Inferior parietal cortex (tissue), 1 donor: ENCODE results near the gene KLHL5.

Source experiments
- DNase-seq: peaks from one replicate; pipeline ENCODE4 v3.0.0-alpha.2; 2016; ENCODE audit errors: extremely low spot score

Gene KLHL5

DNA sequence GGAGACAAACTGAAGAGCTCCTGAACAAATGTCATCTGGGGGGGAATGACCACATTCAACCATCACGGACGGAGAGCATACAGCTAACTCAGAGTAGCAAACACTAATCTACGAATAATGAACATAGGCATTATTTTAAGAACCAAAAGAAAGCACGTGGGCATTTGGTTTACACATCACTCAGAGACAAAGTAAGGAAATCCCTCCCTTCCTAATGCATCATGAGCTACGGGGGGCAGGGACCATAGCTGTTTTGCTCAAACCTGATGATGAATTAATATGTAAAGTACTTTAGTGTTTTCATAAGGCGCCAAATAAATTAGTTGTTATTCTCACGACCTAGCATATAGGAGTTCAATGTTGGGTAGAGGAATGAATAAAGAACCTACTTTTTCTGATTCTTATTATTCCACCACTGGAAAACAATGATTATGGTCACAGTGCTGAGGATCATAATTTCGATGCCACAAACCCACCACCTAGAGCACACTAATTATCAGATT is 18.1 kb upstream of the KLHL5 start:
- DNase-seq: no peak

GRCh38 chr4:39044364-39044955 is 17.6 kb upstream of the KLHL5 start:
- DNase-seq: peak; percentile 74

DNA sequence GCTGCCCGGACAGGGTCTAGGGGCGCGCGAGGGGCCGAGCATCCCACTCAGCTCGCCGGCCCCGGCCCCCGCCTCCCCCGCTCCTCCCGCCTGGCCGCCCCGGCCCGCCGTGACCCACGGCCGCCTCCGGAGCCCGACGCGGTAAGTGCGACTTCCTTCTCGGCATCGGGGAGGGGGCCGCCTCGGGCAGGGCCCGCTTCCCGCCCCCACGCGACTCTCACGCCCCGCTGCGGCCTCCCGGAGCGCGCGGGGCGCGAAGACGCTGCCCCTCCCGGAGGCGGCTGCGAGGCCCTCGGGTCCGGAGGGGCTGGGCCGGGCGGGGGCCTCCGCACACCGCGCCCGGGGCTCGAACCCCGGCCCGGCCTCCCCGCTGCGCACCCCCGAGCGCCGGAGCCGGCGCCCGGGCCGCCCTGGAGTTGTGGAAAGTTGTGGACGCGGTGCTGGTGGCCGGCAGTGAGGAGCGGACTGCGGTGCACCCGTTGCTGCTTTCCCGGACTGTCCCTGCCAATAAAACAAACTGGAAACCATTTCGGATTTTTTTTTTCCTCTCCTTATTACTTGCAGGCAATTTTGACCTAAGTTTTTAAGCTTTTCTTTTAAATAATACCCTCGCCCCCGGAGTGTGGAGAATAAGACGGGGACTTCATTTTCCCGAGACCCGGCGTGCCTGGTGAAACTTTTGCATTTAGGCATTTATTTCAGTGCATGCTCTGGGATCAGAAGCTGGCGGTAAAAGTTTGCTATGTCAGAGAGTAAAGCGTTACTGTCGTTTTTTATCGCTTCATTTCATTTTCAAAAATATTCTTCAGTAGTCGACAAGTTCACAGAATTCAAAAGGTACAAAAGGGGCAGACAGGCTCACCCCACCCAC is 16.8 kb upstream of the KLHL5 start:
- DNase-seq: no peak

DNA sequence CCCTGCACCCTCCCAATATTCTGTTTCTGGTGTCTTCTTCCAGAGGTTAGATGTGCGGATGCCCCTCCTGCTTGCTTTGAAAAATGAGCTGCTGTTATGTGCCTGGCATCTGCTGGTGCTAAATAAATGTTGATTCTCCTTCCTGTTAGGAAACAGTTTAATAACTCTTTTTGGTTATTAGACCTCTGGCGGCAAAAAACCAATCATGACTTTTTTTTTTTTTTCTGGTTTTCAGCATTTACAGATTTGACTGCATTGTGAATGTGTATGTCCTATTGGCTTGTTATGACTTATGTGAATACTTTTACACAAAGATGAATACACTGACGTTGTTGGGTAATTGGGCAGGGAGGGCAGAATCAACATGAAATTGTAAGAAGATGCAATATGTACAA is 16.2 kb upstream of the KLHL5 start:
- no peak for DNase-seq

DNA sequence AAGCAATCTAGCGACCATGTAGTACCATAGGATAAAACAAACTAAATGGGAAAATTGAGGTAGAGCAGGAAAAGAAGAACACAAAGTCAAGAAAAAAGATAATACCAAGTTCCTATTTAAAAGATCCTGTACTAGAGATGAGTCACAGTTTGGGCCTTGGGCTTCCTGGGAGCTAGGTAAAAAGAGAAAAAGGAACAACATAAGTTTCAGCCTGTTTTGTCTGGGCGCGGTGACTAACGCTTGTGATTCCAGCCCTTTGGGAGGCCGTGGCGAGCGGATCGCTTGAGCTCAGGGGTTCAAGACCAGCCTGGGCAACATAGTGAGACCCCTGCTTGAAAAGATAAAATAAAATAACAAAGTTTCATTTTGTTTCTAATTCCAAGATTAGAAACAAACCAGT is 15.8 kb upstream of the KLHL5 start:
- DNase-seq: no peak

DNA sequence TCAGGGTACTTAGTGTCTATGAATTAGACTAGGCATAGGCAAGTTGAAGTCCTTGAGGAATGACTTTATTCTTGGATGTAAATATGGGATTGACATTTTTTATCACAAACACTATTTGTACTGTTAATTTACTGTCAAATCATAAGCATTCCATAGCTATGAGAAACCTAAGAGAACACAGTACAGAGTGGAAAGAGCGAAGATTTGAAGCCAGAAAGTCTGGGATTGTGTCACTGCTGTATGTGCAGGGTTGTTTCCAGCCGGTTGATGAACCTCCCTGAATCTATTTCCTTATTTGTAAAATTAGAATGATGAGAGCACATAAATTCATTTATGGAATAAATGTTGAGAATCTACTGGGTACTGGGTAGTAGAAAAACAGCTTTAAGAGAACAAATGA is 14.4 kb upstream of the KLHL5 start:
- no peak for DNase-seq

DNA sequence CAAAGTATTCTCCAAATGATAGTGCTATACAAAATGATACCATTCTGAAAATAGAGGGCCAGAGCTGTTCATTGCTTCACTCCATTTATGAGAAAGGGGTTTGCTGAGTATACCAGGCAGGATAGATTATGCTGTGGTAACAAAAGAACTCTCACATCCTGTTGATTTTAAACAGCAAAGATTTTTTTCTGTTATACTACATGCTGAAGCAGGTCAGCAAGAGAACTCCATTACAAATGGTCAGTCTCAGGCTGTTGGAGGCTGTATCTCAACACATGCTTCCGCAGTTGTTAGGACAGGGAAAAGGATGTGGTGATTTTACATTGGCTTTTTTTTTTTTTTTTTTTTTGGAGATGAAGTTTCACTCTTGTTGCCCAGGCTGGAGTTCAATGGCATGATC is 13.7 kb upstream of the KLHL5 start:
- no peak for DNase-seq

- no peak for DNase-seq
Observed at GRCh38 chr4:39050590-39050989, 11.4 kb upstream of the KLHL5 start.

GRCh38 chr4:39051492-39051891 is 10.5 kb upstream of the KLHL5 start:
- no peak for DNase-seq

- DNase-seq: no peak
Observed at GRCh38 chr4:39053983-39054382, 8.0 kb upstream of the KLHL5 start.

- no peak for DNase-seq
Observed at GRCh38 chr4:39054497-39054896, 7.5 kb upstream of the KLHL5 start.

DNA sequence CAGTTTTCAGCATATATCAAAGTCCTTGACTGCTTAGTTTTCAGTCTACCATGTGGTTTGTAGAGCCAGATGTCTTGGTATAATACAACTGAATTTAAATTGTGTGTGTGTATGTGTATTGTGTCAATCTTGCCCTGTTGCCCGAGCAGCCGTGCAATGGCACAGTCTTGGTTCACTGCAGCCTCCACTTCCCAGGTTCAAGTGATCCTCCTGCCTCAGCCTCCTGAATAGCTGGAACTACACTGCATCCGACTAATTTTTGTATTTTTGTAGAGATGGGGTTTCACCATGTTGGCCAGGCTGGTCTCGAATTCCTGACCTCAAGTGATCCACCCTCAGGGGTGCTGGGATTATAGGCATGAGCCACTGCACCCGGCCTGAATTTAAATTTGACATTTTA is 6.0 kb upstream of the KLHL5 start:
- no peak for DNase-seq

DNA sequence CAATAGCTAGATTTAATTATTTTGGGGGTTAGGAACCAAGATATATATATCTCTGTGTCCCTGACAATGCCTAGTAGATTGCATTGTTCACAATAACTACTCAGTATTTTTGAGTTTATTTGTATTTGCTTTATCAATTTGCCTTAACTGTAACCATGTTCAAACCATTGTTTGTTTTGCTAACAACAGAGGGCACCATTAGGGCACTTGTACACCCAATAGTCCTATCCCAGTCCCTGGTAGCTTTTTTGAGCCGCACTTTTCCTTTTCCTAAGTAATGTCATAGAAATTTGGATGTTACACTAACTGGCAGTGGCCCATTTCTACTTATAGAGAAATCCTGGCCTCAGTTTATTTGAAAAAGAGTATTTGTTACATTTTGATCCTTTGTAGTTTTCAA is 575 bp upstream of the KLHL5 start:
- no peak for DNase-seq

DNA sequence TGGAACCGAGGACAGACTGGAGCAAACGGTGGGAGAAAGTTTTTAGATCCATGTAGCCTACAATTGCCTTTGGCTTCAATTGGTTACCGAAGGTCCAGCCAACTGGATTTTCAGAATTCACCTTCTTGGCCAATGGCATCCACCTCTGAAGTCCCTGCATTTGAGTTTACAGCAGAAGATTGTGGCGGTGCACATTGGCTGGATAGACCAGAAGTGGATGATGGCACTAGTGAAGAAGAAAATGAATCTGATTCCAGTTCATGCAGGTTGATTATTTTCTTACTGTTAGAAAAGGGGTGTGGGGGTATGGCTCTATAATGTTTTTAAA is 702 bp downstream of the KLHL5 start:
- DNase-seq: no peak

DNA sequence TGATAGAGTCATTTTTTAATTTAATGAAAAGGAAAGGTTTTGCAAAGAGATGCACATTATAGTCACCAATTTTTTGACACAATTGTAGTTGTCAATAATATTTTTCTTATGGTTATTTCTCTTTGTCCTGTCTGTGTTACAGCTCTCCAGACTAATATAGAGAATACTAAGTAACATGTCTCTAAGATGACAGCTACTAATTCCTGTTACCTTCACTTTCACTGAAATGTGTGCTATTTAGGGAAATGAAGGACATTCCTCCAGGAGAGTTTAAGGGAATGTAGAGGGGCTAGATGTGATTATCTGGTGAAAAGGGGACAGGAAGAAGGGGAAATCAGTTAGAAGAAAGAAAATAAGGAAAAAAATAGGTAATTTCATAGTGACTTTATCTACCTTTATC is 1.4 kb downstream of the KLHL5 start:
- DNase-seq: no peak

DNA sequence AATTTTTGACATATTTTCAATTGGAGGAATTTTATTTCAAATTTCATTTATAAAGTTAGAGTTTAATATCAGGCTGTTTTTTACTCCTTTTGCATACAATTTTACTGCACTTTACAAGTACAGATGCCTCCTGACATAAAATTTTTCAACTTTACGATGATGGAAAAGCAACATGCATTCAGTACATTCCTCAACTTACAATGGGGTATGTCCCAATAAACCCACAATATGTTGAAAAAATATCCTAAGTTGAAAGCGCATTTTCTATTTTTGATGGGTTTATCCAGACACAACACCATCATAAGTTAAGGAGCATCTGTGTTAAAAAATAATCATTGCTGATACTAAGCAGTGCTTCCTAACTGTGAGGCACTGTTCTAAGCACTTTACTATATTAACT is 4.3 kb downstream of the KLHL5 start:
- DNase-seq: no peak

DNA sequence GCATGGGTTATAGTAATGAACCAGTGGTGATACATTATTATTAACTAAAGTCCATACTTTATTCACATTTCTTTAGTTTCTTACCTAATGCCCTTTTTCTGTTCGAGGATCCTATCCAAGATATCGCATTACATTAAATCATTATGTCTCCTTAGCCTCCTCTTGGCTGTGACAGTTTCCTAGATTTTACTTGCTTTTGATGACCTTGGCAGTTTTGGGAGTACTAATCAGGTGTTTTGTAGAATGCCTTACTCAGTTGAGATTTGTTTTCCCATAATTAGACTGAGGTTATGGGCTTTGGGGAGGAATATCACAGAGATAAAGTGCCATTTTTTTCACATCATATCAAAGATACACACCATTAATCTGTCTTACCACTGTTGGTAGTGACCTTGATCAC is 5.0 kb downstream of the KLHL5 start:
- DNase-seq: no peak

- no peak for DNase-seq
Observed at GRCh38 chr4:39067451-39067850, 5.4 kb downstream of the KLHL5 start.

DNA sequence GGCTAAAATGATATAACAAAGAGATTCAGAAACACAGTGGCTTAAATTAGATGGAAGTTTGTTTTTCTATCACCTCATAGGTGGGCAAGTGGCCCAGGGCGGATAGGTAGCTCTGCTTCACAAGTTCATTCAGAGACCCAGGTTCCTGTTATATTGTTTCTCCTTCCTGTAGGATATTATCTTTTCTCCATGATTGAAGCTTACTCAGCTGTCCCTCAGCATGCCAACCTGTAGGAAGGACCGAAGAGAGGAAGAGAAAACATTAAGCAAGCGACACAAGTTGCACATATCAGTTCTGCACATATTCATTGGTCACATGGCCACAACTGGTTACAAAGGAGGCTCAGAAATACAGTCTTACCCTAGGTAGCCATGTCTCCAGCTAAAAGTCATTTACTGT is 6.9 kb downstream of the KLHL5 start:
- DNase-seq: no peak

GRCh38 chr4:39078829-39079228 is 16.8 kb downstream of the KLHL5 start:
- no peak for DNase-seq

GRCh38 chr4:39083164-39083563 is 21.1 kb downstream of the KLHL5 start:
- DNase-seq: no peak

DNA sequence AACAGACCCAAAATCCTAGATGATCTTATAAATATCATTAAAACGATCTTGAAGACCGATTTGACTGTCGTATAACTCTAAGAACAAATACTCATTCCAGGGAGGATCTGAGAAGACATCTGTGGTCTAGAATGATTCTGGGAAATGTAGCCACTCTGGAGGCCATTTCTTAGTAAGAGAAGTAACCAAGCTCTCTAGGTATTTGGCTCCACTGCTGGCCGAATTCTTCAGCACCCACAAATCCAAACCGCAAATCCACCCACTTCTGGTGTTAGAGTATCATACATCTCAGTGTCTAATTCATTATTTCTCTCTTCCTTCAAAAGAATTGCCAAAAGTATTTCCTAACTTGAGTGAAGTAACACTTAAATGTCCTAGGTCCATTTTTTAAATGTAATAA is 23.9 kb downstream of the KLHL5 start:
- no peak for DNase-seq

DNA sequence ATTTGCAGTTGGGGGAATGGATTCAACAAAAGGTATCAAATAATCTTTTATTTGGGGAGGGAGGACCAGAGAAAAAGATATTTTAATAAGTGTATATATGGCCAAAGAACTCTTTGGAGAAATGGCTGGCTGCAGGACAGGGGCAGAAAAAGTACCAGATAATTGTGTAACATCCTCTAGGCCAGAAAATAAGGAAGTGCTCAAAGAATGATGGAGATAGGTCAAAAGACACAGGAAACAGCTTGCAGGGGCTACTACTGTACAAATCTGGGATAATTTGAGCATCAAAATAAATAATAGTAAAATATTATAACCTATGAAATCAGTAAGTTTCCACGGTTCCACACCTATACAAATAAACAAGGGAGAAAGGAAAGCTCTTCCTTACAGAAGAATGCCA is 34.8 kb downstream of the KLHL5 start:
- DNase-seq: no peak

DNA sequence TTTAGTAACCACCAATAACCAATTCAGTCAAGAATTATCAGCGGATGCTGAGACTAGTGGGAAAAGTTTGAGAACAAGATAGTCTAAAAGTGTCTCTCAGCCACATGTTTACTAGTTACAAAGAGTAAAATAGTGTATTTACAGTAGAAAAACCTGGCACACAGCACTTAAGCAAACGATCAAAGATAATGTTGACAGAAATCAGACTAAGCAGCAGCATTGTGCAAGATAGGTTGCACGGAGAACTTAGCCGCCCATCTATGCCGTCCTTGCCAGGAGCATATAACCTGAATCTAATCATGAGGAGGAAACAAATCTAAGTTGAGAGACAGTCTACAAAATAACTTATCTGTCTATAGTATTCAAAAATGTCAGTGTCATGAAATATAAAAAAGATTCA is 35.3 kb downstream of the KLHL5 start:
- no peak for DNase-seq
